ENCODE data around the gene MLYCD.

GRCh38 chr16:83942074-83942473 is 43.2 kb downstream of the MLYCD start:
- TF ChIP-seq CTCF (IDR thresholded peaks at IDR 0.05) = no peak
- TF ChIP-seq POLR2A (IDR thresholded peaks at IDR 0.05) = no peak
